Endothelial cell of umbilical vein (primary cell): ENCODE results near the gene CHI3L1. TPM values are rescaled to one million over a fixed set of nuclear protein-coding genes. Genes with fewer than 3 reads are reported as not detected.

Experiments used
- BruUV-seq: library from RNA; stranded (reverse); fragments of 400-500 nt; replicated peaks from 2 replicates; lab custom pipeline; 2021; lab: Mats Ljungman, UMichigan
- CTCF ChIA-PET: fragments of 300-600, 350-600 bp; sonication (Branson Sonifier 250); formaldehyde crosslinking; loops from one replicate; lab custom pipeline; 2021; ENCODE audit warnings: antibody characterized with exemption, inconsistent platforms; lab: Charles Lee
- POLR2A ChIA-PET: fragments of 300-600, 350-600 bp; sonication (Branson Sonifier 250); formaldehyde crosslinking; loops from one replicate; lab custom pipeline; 2021; ENCODE audit warnings: antibody characterized with exemption, inconsistent platforms; lab: Charles Lee
- DNase-seq: peaks from one replicate; pipeline ENCODE4 v3.0.0-alpha.2; 2011; ENCODE audit warnings: low read depth, low spot score
- FAIRE-seq: peaks from 2 replicates; lab custom pipeline; 2011; peaks lifted over from hg19 to GRCh38; lab: Jason Lieb, UNC
- H2AFZ ChIP-seq: 2 replicates; pipeline ENCODE4 v1.6.0; 2012; ENCODE audit warnings: low read depth, low read length, control low read depth, inconsistent platforms
- H3K27ac ChIP-seq: 2 replicates; pipeline ENCODE4 v1.5.1; 2011; ENCODE audit warnings: low read depth, mild to moderate bottlenecking, control low read depth, low read length, moderate library complexity; ENCODE audit not compliant: insufficient read depth
- H3K27me3 ChIP-seq, 2 experiments: 2 replicates each; pipeline versions ENCODE4 v1.6.0 to v1.6.1; 2011; ENCODE audit warnings: low read length in 2 of 2, mixed read lengths in 1 of 2; ENCODE audit not compliant: control insufficient read depth in 2 of 2, insufficient read depth in 2 of 2
- H3K36me3 ChIP-seq, 2 experiments: 2 replicates in 1 of 2; 3 replicates in 1 of 2; pipeline ENCODE4 v1.5.1; 2011; ENCODE audit warnings: low read length in 2 of 2, mild to moderate bottlenecking in 1 of 2, moderate library complexity in 1 of 2; ENCODE audit not compliant: control insufficient read depth in 2 of 2, insufficient read depth in 2 of 2; ENCODE audit errors: extremely low read depth in 1 of 2
- H3K4me1 ChIP-seq: 3 replicates; pipeline ENCODE4 v1.5.1; 2011; ENCODE audit warnings: mild to moderate bottlenecking, low read length; ENCODE audit not compliant: control insufficient read depth, insufficient read depth; ENCODE audit errors: extremely low read depth
- H3K4me2 ChIP-seq: 2 replicates; pipeline ENCODE4 v1.6.1; 2011; ENCODE audit warnings: low read length, control low read depth, mixed read lengths; ENCODE audit not compliant: insufficient read depth
- H3K4me3 ChIP-seq, 3 experiments: fragments of 200-600 bp in 1 of 3; sonication (generic), shearing (Covaris generic) in 1 of 3; replicated peaks in 1 of 3; 2 replicates each; pipeline ENCODE4 v1.5.1; 2011 to 2016; ENCODE audit warnings: control low read depth in 3 of 3, low read length in 3 of 3, mild to moderate bottlenecking in 2 of 3, inconsistent platforms in 1 of 3, low read depth in 1 of 3, moderate library complexity in 1 of 3; ENCODE audit not compliant: insufficient read depth in 1 of 3
- H3K79me2 ChIP-seq: 2 replicates; pipeline ENCODE4 v1.6.0; 2012; ENCODE audit warnings: low read length, inconsistent platforms; ENCODE audit not compliant: control insufficient read depth, insufficient read depth
- H3K9ac ChIP-seq: replicated peaks from 2 replicates; pipeline ENCODE3; 2011; ENCODE audit warnings: low read length, control low read depth; ENCODE audit not compliant: insufficient read depth; ENCODE audit errors: extremely low read depth
- H3K9me1 ChIP-seq: replicated peaks from 3 replicates; pipeline ENCODE4 v1.6.0; 2011; ENCODE audit warnings: mild to moderate bottlenecking, low read length; ENCODE audit not compliant: control insufficient read depth, insufficient read depth; ENCODE audit errors: extremely low read depth
- H3K9me3 ChIP-seq: replicated peaks from 2 replicates; pipeline ENCODE4 v1.5.1; 2012; ENCODE audit warnings: low read length, inconsistent platforms; ENCODE audit not compliant: control insufficient read depth, insufficient read depth
- H4K20me1 ChIP-seq: replicated peaks from 2 replicates; pipeline ENCODE3; 2011; ENCODE audit warnings: mild to moderate bottlenecking, low read length; ENCODE audit not compliant: control insufficient read depth, insufficient read depth; ENCODE audit errors: extremely low read depth
- CTCF ChIP-seq, 2 donors: IDR thresholded peaks; 1 replicate in 1 of 2; 2 replicates in 1 of 2; pipeline ENCODE4 v1.5.1; 2011; ENCODE audit warnings: low read length in 2 of 2, mild to moderate bottlenecking in 2 of 2, moderate library complexity in 2 of 2, control low read depth in 1 of 2, inconsistent platforms in 1 of 2, low read depth in 1 of 2; ENCODE audit not compliant: insufficient read depth in 1 of 2; ENCODE audit errors: extremely low read depth in 1 of 2
- FOS ChIP-seq: IDR thresholded peaks from 2 replicates; pipeline ENCODE4 v1.6.1; 2011; ENCODE audit warnings: mild to moderate bottlenecking, low read length, moderate library complexity, borderline replicate concordance; ENCODE audit not compliant: insufficient read depth
- GATA2 ChIP-seq: IDR thresholded peaks from 2 replicates; pipeline ENCODE4 v1.7.0; 2011; ENCODE audit warnings: low read depth, mild to moderate bottlenecking, moderate library complexity, mixed read lengths, low read length; ENCODE audit not compliant: insufficient read length, insufficient read depth
- JUN ChIP-seq: IDR thresholded peaks from 2 replicates; pipeline ENCODE4 v1.6.1; 2011; ENCODE audit warnings: borderline replicate concordance, low read depth; ENCODE audit not compliant: insufficient read length, insufficient read depth
- MAX ChIP-seq: IDR thresholded peaks from 2 replicates; pipeline ENCODE4 v1.6.1; 2011; ENCODE audit not compliant: insufficient read depth, insufficient read length
- MYC ChIP-seq: IDR thresholded peaks from one replicate; pipeline ENCODE4 v1.6.1; 2011; ENCODE audit warnings: mild to moderate bottlenecking, low read depth, low read length
- POLR2A ChIP-seq: IDR thresholded peaks from 2 replicates; pipeline ENCODE4 v1.6.1; 2012; ENCODE audit warnings: low read depth, mild to moderate bottlenecking, control low read depth, low read length
- POLR2AphosphoS5 ChIP-seq: IDR thresholded peaks from 2 replicates; pipeline ENCODE4 v1.6.1; 2012; ENCODE audit warnings: low read depth, mild to moderate bottlenecking, control low read depth, low read length, moderate library complexity; ENCODE audit not compliant: insufficient read depth
- dilution Hi-C: fragments of 300-500 bp; cut with MboI; formaldehyde crosslinking; loops from one replicate; pipeline ENCODE4 v1.15.0; 2019; ENCODE audit warnings: low sequenced_read_pairs; ENCODE audit not compliant: extremely low pct_ligation_motif_present
- intact Hi-C: fragments of 100-400 bp; cut with micrococcal nuclease; formaldehyde crosslinking; loops from one replicate; pipeline ENCODE4 v1.10.0; 2022
- polyA plus RNA-seq, 4 experiments: library from polyadenylated mRNA; depleted of rRNA in 3 of 4; stranded (reverse) in 3 of 4; unstranded in 1 of 4; fragments of >200 nt; gene quantifications; 2 replicates each; pipeline versions ENCODE4 v1.2.1 to v1.2.3, GENCODE V29; 2011 to 2012; ENCODE audit warnings: missing spikeins in 1 of 4
- total RNA-seq: library from RNA; stranded (reverse); gene quantifications from 2 replicates; pipeline ENCODE4 v1.2.3, GENCODE V29; 2021

The CHI3L1 gene
- total and polyA plus RNA-seq, 2 donors (not counting 3 experiments of a cell fraction or from before 2014, with no cell fraction given): not detected

GRCh38 chr1:203228670-203229069 lies 42.2 kb upstream of the CHI3L1 start:
- intact Hi-C loops: no loop called here

More at GRCh38 chr1:203228670-203229069, 42.2 kb upstream of the CHI3L1 start:
- H3K9me1 ChIP-seq: no peaks in the 10 kb centered on the region
- FAIRE-seq (no peak), DNase-seq (no peak)
- no peak overlapping the region for H3K9ac ChIP-seq
- H4K20me1 ChIP-seq: no peaks in the 10 kb centered on the region
- POLR2A ChIA-PET: interaction anchor here (1.1 kb wide), 1 partner anchor 76 kb away, joined by 3 read pairs; no protein-coding TSS in a partner anchor
- H3K9me3 ChIP-seq: no peaks in the 10 kb centered on the region
- TF ChIP-seq POLR2AphosphoS5 (no peak), FOS (no peak), POLR2A (no peak), CTCF (IDR thresholded peaks at IDR 0.05; ENCODE audit: extremely low read depth in 1 of 2, insufficient read depth in 1 of 2, low read depth in 1 of 2, low read length in 2 of 2) (no peak), GATA2 (no peak), JUN (no peak), MAX (no peak), MYC (no peak)
- H3K4me2 ChIP-seq: no peak overlapping the region
- no peak overlapping the region for H3K4me3 ChIP-seq
- no peak overlapping the region for H2AFZ ChIP-seq
- no peaks in the 10 kb centered on the region for H3K4me1 ChIP-seq
- peaks cover 13 to 15% of the 10 kb centered on the region in 2 experiments for H3K27me3 ChIP-seq
- no TSS peak for BruUV-seq
- H3K27ac ChIP-seq: no peak overlapping the region
- no peaks in the 10 kb centered on the region for H3K36me3 ChIP-seq
- H3K79me2 ChIP-seq: no peaks in the 10 kb centered on the region
- CTCF ChIA-PET: interaction anchor here (2.5 to 3.5 kb wide), 2 partner anchors 13 to 189 kb away, joined by 9 to 20 read pairs; no protein-coding TSS in a partner anchor
- dilution Hi-C loops: no loop called here
